ENCODE measurements around the gene NPRL2. TPM values are rescaled to one million over a fixed set of nuclear protein-coding genes. Genes with fewer than 3 reads are reported as not detected.

NPRL2 gene
- total and polyA plus RNA-seq, 2 donors (not counting 1 experiment from before 2014, with no cell fraction given): 21.4 to 27.2 TPM

DNA sequence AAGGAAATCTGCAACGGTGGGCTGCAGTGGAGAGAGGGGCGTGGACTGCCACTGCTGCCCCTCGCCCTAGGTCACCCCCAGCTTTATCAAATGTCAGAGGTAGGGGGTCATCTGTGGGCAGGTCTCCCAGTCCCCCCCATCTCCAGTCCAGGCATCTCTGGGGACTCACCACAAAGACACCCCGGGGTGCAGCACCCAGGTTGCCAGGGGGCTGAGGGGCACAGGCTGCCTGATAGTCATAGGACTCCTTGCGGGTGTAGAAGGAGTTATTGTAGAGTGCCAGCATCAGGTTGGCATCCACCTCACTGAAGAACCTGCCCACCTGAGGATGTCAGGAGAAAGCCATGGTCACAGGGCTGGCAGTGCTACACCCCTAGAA is 15.3 kb upstream of the NPRL2 start:
- H4K20me1 ChIP-seq (ENCODE audit: control insufficient read depth, extremely low read depth, insufficient read depth, low read length): no peaks in the 10 kb centered on the region
- H3K9me3 ChIP-seq (ENCODE audit: control insufficient read depth, insufficient read depth, low read depth, low read length): no peaks in the 10 kb centered on the region
- H2AFZ ChIP-seq (ENCODE audit: low read length): no peak overlapping the region
- no peak overlapping the region for H3K4me2 ChIP-seq (ENCODE audit: extremely low read depth, insufficient read depth, low read length)
- no peak for TF ChIP-seq EZH2 (IDR thresholded peaks at IDR 0.05; ENCODE audit: low read length, missing control alignments)
- TF ChIP-seq, protein P1, sequence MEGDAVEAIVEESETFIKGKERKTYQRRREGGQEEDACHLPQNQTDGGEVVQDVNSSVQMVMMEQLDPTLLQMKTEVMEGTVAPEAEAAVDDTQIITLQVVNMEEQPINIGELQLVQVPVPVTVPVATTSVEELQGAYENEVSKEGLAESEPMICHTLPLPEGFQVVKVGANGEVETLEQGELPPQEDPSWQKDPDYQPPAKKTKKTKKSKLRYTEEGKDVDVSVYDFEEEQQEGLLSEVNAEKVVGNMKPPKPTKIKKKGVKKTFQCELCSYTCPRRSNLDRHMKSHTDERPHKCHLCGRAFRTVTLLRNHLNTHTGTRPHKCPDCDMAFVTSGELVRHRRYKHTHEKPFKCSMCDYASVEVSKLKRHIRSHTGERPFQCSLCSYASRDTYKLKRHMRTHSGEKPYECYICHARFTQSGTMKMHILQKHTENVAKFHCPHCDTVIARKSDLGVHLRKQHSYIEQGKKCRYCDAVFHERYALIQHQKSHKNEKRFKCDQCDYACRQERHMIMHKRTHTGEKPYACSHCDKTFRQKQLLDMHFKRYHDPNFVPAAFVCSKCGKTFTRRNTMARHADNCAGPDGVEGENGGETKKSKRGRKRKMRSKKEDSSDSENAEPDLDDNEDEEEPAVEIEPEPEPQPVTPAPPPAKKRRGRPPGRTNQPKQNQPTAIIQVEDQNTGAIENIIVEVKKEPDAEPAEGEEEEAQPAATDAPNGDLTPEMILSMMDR (conservative IDR thresholded peaks at IDR 0.05 in 1 of 2, IDR thresholded peaks at IDR 0.05 in 1 of 2; ENCODE audit: low read depth in 1 of 2, low read length in 2 of 2): no peak
- H3K27ac ChIP-seq (ENCODE audit: insufficient read depth, low read length): no peak overlapping the region
- no peak for DNase-seq (ENCODE audit: low read depth in 2 of 2)
- peaks cover 3% of the 10 kb centered on the region for H3K27me3 ChIP-seq (ENCODE audit: control insufficient read depth, insufficient read depth, low read length)
- H3K9ac ChIP-seq (ENCODE audit: insufficient read depth, low read length): no peak overlapping the region
- no peak overlapping the region for H3K4me3 ChIP-seq (replicated peaks in 1 of 4; ENCODE audit: control extremely low read depth in 1 of 4, insufficient read depth in 1 of 4, low read depth in 3 of 4, low read length in 4 of 4)
- peaks cover 3% of the 10 kb centered on the region for H3K4me1 ChIP-seq (ENCODE audit: control insufficient read depth, extremely low read depth, insufficient read depth, low read length)
- no peaks in the 10 kb centered on the region for H3K79me2 ChIP-seq (ENCODE audit: control insufficient read depth, insufficient read depth, low read length)
- no peaks in the 10 kb centered on the region for H3K36me3 ChIP-seq (ENCODE audit: control insufficient read depth, insufficient read depth, low read length)

DNA sequence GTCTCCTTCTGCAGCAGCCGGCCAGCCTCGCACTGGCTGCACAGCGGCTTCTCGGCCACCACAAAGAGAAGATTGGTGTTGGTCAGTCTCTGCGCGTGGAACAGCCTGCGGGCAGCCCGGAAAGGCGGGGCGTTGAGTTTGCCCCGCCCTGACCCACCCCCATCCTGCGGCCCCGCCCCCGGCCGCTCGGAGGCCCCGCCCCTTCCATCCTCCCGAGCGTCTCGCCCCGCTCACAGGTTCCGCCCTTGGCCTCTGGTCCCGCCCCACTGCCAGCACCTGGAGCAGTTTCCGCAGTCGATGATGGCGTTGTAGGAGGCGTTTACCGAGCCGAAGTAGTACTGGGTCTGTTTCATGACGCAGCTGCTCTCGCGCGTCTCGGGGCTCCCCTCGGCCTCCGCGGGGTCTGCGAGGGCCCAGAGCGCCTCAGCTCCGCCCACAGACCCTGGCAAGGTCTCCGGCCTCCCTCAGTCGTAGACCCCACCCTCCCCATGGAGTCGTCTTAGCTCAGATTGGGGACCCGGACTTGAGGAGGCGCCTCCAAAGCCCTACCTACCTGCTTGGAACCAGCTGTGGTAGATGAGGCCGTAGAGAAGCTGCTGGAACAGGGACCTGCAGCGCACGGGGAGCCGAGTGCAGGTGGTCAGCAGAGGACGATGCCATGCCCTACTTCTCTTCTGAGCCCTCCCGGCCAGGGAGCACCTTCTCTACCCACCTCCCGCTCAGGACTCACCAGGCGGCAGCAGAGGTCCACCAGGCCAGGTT is 14.7 kb upstream of the NPRL2 start:
- TF ChIP-seq EZH2 (IDR thresholded peaks at IDR 0.05; ENCODE audit: low read length, missing control alignments): no peak
- TF ChIP-seq, protein P1 (conservative IDR thresholded peaks at IDR 0.05 in 1 of 2, IDR thresholded peaks at IDR 0.05 in 1 of 2; ENCODE audit: low read depth in 1 of 2, low read length in 2 of 2): no peak
- peak overlapping the region; percentile 78 for H2AFZ ChIP-seq (ENCODE audit: low read length)
- H3K4me3 ChIP-seq (replicated peaks in 1 of 4; ENCODE audit: control extremely low read depth in 1 of 4, insufficient read depth in 1 of 4, low read depth in 3 of 4, low read length in 4 of 4): peak overlapping the region in 3 of 4 experiments; percentile 32 to 51 (median 51)
- no peak overlapping the region for H3K9ac ChIP-seq (ENCODE audit: insufficient read depth, low read length)
- no peaks in the 10 kb centered on the region for H4K20me1 ChIP-seq (ENCODE audit: control insufficient read depth, extremely low read depth, insufficient read depth, low read length)
- peaks cover 3% of the 10 kb centered on the region for H3K27me3 ChIP-seq (ENCODE audit: control insufficient read depth, insufficient read depth, low read length)
- H3K27ac ChIP-seq (ENCODE audit: insufficient read depth, low read length): no peak overlapping the region
- H3K36me3 ChIP-seq (ENCODE audit: control insufficient read depth, insufficient read depth, low read length): no peaks in the 10 kb centered on the region
- H3K4me1 ChIP-seq (ENCODE audit: control insufficient read depth, extremely low read depth, insufficient read depth, low read length): peaks cover 3% of the 10 kb centered on the region
- no peaks in the 10 kb centered on the region for H3K9me3 ChIP-seq (ENCODE audit: control insufficient read depth, insufficient read depth, low read depth, low read length)
- DNase-seq (ENCODE audit: low read depth in 2 of 2): peak; percentile 56 to 58
- H3K4me2 ChIP-seq (ENCODE audit: extremely low read depth, insufficient read depth, low read length): peak overlapping the region; percentile 66
- H3K79me2 ChIP-seq (ENCODE audit: control insufficient read depth, insufficient read depth, low read length): no peaks in the 10 kb centered on the region

DNA sequence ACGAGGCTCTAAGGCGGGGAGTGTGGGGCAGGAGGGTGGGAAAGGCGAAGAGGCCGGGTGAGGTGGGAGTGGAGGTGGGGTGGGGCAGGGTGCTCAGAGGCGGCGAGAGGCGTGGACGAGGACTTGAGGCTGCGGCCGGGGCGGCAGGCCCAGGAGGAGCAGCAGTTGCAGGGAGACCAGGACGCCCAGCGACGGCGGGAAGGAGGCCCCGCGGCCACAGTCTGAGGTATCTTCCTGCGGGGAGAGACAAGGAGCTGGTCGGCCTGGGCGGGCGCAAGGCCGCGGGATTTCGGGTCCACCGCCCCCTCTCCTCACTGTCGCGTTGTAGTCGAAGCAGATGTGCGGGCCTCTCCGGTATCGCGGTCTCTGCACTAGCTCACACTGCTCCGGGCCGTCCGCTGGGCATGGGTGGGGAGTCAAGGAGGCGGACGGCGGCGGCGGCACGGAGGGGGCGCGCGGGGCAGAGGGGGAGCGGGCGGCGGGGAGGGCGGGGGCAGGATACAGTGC is 14.1 kb upstream of the NPRL2 start:
- peaks cover 3% of the 10 kb centered on the region for H3K4me1 ChIP-seq (ENCODE audit: control insufficient read depth, extremely low read depth, insufficient read depth, low read length)
- H3K36me3 ChIP-seq (ENCODE audit: control insufficient read depth, insufficient read depth, low read length): no peaks in the 10 kb centered on the region
- no peaks in the 10 kb centered on the region for H3K9me3 ChIP-seq (ENCODE audit: control insufficient read depth, insufficient read depth, low read depth, low read length)
- no peaks in the 10 kb centered on the region for H3K79me2 ChIP-seq (ENCODE audit: control insufficient read depth, insufficient read depth, low read length)
- H3K9ac ChIP-seq (ENCODE audit: insufficient read depth, low read length): peak overlapping the region; percentile 20
- no peaks in the 10 kb centered on the region for H4K20me1 ChIP-seq (ENCODE audit: control insufficient read depth, extremely low read depth, insufficient read depth, low read length)
- H3K27me3 ChIP-seq (ENCODE audit: control insufficient read depth, insufficient read depth, low read length): peaks cover 3% of the 10 kb centered on the region
- H3K4me3 ChIP-seq (replicated peaks in 1 of 4; ENCODE audit: control extremely low read depth in 1 of 4, insufficient read depth in 1 of 4, low read depth in 3 of 4, low read length in 4 of 4): peak overlapping the region; percentile 18 to 51 (median 40)
- H3K4me2 ChIP-seq (ENCODE audit: extremely low read depth, insufficient read depth, low read length): peak overlapping the region; percentile 58
- H3K27ac ChIP-seq (ENCODE audit: insufficient read depth, low read length): no peak overlapping the region
- TF ChIP-seq EZH2 (IDR thresholded peaks at IDR 0.05; ENCODE audit: low read length, missing control alignments): no peak
- TF ChIP-seq, protein P1 (conservative IDR thresholded peaks at IDR 0.05 in 1 of 2, IDR thresholded peaks at IDR 0.05 in 1 of 2; ENCODE audit: low read depth in 1 of 2, low read length in 2 of 2): no peak
- peak overlapping the region; percentile 63 for H2AFZ ChIP-seq (ENCODE audit: low read length)
- DNase-seq (ENCODE audit: low read depth in 2 of 2): peak in 1 of 2 donors; percentile 21
